Measurements from ENCODE around the gene VAPA.

VAPA gene

DNA sequence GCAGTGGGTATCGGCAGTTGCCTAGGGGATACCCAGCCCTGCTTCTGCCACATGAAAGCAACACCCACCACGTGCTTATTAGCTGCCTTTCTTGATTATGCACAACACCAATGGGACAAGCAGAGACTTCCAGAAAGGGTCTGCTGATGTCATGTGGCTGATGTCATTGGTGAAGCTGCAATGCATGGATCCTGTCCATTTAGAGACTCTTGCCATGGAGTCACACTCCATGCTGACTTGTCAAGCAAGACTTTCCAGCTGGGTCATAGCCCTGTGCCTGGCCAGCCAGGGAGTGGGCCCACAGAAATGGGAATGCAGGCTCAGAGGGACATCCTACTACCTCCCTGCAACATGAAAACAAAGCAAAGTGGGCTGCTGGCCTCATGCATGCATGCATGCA lies 81.8 kb downstream of the VAPA start:
- H3K4me3 ChIP-seq (IDR thresholded peaks at IDR 0.05; ENCODE audit: insufficient read depth, low read depth, low read length): no peak overlapping the region
- H3K79me2 ChIP-seq (ENCODE audit: insufficient read depth, low read depth): no peaks in the 10 kb centered on the region
- no peak for TF ChIP-seq CTCF (conservative IDR thresholded peaks at IDR 0.05; ENCODE audit: low read depth, low read length)
- no peaks in the 10 kb centered on the region for H4K20me1 ChIP-seq (ENCODE audit: insufficient read depth)
- H3K9ac ChIP-seq: no peak overlapping the region
- no peaks in the 10 kb centered on the region for H3K27me3 ChIP-seq (ENCODE audit: insufficient read depth, low read depth)
- H3K36me3 ChIP-seq (ENCODE audit: insufficient read depth): no peaks in the 10 kb centered on the region
- no peak overlapping the region for H2AFZ ChIP-seq (ENCODE audit: low read depth)
- H3K4me1 ChIP-seq (ENCODE audit: low read depth, poor library complexity, severe bottlenecking): no peaks in the 10 kb centered on the region
- H3K27ac ChIP-seq: no peak overlapping the region
- H3K4me2 ChIP-seq: no peak overlapping the region

DNA sequence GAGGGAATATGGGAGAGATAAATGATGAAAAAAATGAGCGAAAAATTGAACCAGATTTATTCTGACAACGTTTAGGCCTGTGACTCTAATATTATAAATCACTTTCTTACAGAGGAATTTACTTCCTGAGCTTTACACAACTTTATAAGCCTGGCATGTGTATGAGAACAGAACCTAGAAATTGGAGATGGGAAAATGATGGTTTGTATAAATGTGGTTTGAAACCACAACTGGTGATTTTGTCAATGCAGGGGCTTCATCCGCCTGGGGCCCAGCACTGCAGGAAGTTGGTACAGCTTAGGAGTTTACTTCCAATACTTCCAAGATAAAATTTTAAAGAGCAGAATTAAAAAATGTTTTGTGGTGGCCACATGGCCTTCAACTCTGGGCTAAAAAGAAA lies 82.3 kb downstream of the VAPA start:
- Histone ChIP-seq H3K79me2 (ENCODE audit: insufficient read depth, low read depth) (no peaks in the 10 kb centered on the region), H3K4me3 (IDR thresholded peaks at IDR 0.05; ENCODE audit: insufficient read depth, low read depth, low read length) (no peak overlapping the region), H3K4me1 (ENCODE audit: low read depth, poor library complexity, severe bottlenecking) (no peaks in the 10 kb centered on the region), H2AFZ (ENCODE audit: low read depth) (no peak overlapping the region), H4K20me1 (ENCODE audit: insufficient read depth) (no peaks in the 10 kb centered on the region), H3K27me3 (ENCODE audit: insufficient read depth, low read depth) (no peaks in the 10 kb centered on the region), H3K36me3 (ENCODE audit: insufficient read depth) (no peaks in the 10 kb centered on the region), H3K27ac (no peak overlapping the region), H3K9ac (no peak overlapping the region), H3K4me2 (no peak overlapping the region)
- no peak for TF ChIP-seq CTCF (conservative IDR thresholded peaks at IDR 0.05; ENCODE audit: low read depth, low read length)

GRCh38 chr18:9997711-9998110 lies 83.9 kb downstream of the VAPA start:
- Histone ChIP-seq H3K27ac (no peak overlapping the region), H3K27me3 (ENCODE audit: insufficient read depth, low read depth) (no peaks in the 10 kb centered on the region), H3K4me1 (ENCODE audit: low read depth, poor library complexity, severe bottlenecking) (no peaks in the 10 kb centered on the region), H2AFZ (ENCODE audit: low read depth) (no peak overlapping the region), H4K20me1 (ENCODE audit: insufficient read depth) (no peaks in the 10 kb centered on the region), H3K36me3 (ENCODE audit: insufficient read depth) (no peaks in the 10 kb centered on the region), H3K9ac (no peak overlapping the region), H3K4me2 (no peak overlapping the region), H3K79me2 (ENCODE audit: insufficient read depth, low read depth) (no peaks in the 10 kb centered on the region), H3K4me3 (IDR thresholded peaks at IDR 0.05; ENCODE audit: insufficient read depth, low read depth, low read length) (no peak overlapping the region)
- no peak for TF ChIP-seq CTCF (conservative IDR thresholded peaks at IDR 0.05; ENCODE audit: low read depth, low read length)

GRCh38 chr18:9998330-9998729 lies 84.5 kb downstream of the VAPA start:
- Histone ChIP-seq H3K79me2 (ENCODE audit: insufficient read depth, low read depth) (no peaks in the 10 kb centered on the region), H4K20me1 (ENCODE audit: insufficient read depth) (no peaks in the 10 kb centered on the region), H2AFZ (ENCODE audit: low read depth) (no peak overlapping the region), H3K9ac (no peak overlapping the region), H3K4me2 (no peak overlapping the region), H3K27me3 (ENCODE audit: insufficient read depth, low read depth) (no peaks in the 10 kb centered on the region), H3K4me3 (IDR thresholded peaks at IDR 0.05; ENCODE audit: insufficient read depth, low read depth, low read length) (no peak overlapping the region), H3K4me1 (ENCODE audit: low read depth, poor library complexity, severe bottlenecking) (no peaks in the 10 kb centered on the region), H3K36me3 (ENCODE audit: insufficient read depth) (no peaks in the 10 kb centered on the region), H3K27ac (no peak overlapping the region)
- TF ChIP-seq CTCF (conservative IDR thresholded peaks at IDR 0.05; ENCODE audit: low read depth, low read length): no peak

GRCh38 chr18:10002280-10002679 lies 88.5 kb downstream of the VAPA start:
- TF ChIP-seq CTCF (conservative IDR thresholded peaks at IDR 0.05; ENCODE audit: low read depth, low read length): no peak
- H3K27ac ChIP-seq: no peak overlapping the region
- H3K4me2 ChIP-seq: no peak overlapping the region

More at GRCh38 chr18:10002280-10002679, 88.5 kb downstream of the VAPA start:
- H3K4me1 ChIP-seq (ENCODE audit: low read depth, poor library complexity, severe bottlenecking): no peaks in the 10 kb centered on the region
- no peaks in the 10 kb centered on the region for H3K36me3 ChIP-seq (ENCODE audit: insufficient read depth)
- no peaks in the 10 kb centered on the region for H4K20me1 ChIP-seq (ENCODE audit: insufficient read depth)
- no peak overlapping the region for H3K9ac ChIP-seq
- H3K79me2 ChIP-seq (ENCODE audit: insufficient read depth, low read depth): no peaks in the 10 kb centered on the region
- H3K27me3 ChIP-seq (ENCODE audit: insufficient read depth, low read depth): no peaks in the 10 kb centered on the region
- H2AFZ ChIP-seq (ENCODE audit: low read depth): no peak overlapping the region
- H3K4me3 ChIP-seq (IDR thresholded peaks at IDR 0.05; ENCODE audit: insufficient read depth, low read depth, low read length): no peak overlapping the region

All from KMS-11 (cell line).